ENCODE measurements around the gene GDF15.

DNA sequence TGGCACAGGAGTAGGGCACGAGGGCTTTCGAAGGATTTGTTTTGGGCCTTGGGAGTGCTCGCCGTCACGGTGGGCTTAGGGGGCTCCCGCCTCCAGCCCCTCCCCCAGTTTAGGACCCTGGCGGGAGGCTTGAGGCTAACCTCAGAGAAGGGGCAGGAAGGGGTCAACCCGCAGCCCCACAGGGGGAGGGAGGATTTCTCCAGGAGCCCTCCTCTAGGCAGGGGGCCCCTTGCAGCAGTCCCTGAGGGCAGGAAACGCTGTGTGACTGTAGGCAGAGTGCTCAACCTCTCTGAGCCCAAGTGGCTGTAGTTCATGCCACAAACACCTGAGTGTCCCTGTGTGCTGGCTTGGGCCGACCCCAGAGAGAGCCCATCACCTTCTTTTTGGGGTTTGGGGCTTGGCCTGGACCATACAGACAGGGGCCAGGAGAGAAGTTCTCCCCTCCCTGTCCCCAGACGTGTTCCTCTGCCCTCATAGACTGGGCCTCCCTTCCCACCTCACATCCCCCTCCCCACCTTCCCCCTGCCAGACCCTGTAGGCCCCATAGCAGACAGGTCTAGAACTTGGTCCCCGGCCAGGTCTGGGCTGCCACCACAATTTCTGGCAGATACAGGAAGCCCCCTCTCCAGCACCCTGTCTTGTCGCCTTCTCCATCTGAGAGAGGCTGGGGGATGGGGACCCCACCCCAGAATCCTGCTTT lies 43.9 kb downstream of the GDF15 start:
- TF ChIP-seq POLR2AphosphoS5 (IDR thresholded peaks at IDR 0.05), result no peak
- TF ChIP-seq, protein P1, sequence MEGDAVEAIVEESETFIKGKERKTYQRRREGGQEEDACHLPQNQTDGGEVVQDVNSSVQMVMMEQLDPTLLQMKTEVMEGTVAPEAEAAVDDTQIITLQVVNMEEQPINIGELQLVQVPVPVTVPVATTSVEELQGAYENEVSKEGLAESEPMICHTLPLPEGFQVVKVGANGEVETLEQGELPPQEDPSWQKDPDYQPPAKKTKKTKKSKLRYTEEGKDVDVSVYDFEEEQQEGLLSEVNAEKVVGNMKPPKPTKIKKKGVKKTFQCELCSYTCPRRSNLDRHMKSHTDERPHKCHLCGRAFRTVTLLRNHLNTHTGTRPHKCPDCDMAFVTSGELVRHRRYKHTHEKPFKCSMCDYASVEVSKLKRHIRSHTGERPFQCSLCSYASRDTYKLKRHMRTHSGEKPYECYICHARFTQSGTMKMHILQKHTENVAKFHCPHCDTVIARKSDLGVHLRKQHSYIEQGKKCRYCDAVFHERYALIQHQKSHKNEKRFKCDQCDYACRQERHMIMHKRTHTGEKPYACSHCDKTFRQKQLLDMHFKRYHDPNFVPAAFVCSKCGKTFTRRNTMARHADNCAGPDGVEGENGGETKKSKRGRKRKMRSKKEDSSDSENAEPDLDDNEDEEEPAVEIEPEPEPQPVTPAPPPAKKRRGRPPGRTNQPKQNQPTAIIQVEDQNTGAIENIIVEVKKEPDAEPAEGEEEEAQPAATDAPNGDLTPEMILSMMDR (IDR thresholded peaks at IDR 0.05), result no peak

Measured in transverse colon (tissue), 4 donors.